GM12878 (cell line): Measurements from ENCODE around the gene PXT1. TPM values are rescaled to one million over a fixed set of nuclear protein-coding genes. Genes with fewer than 3 reads are reported as not detected.
"Not testable (repeated sequence)": the region's sequence is repeated elsewhere in the genome, so short reads cannot be mapped to it uniquely, and the experiment has no call there.

Experiments used
- ATAC-seq: fragments of 200-7000 bp; cut with Tn5 transposase; 3 replicates; pipeline ENCODE4 v1.9.1; 2020; ENCODE audit warnings: mild to moderate bottlenecking, moderate library complexity
- BruUV-seq: library from RNA; stranded (reverse); fragments of 400-500 nt; replicated peaks from 2 replicates; lab custom pipeline; 2021; lab: Mats Ljungman, UMichigan
- CTCF ChIA-PET: fragments of 300-600 bp; sonication (Branson Sonifier 250); formaldehyde crosslinking; extraction: SDS; loops from one replicate; lab custom pipeline; 2021; ENCODE audit warnings: inconsistent platforms; lab: Yijun Ruan, JAX
- POLR2A ChIA-PET: fragments of 350-600 bp; formaldehyde crosslinking; extraction: SDS; loops from one replicate; lab custom pipeline; 2021; ENCODE audit warnings: inconsistent platforms; lab: Charles Lee
- RAD21 ChIA-PET: fragments of 300-600 bp; sonication (Branson Sonifier 250); formaldehyde crosslinking; loops from one replicate; lab custom pipeline; 2023; ENCODE audit warnings: antibody characterized with exemption; ENCODE audit not compliant: unreplicated experiment; lab: Charles Lee
- SMC1A ChIA-PET: fragments of 300-600 bp; sonication (Branson Sonifier 250); formaldehyde crosslinking; loops from one replicate; lab custom pipeline; 2023; ENCODE audit not compliant: unreplicated experiment, uncharacterized antibody; lab: Charles Lee
- DNase-seq: peaks from one replicate; pipeline ENCODE4 v3.0.0-alpha.2; 2011; ENCODE audit warnings: low read depth, low spot score
- FAIRE-seq: peaks from 3 replicates; lab custom pipeline; 2011; peaks lifted over from hg19 to GRCh38; lab: Jason Lieb, UNC
- H2AFZ ChIP-seq: 2 replicates; pipeline ENCODE4 v1.6.0; 2011; ENCODE audit warnings: low read depth, low read length, control low read depth; ENCODE audit not compliant: control insufficient read depth
- H3K27ac ChIP-seq: 2 replicates; pipeline ENCODE4 v1.5.1; 2011; ENCODE audit warnings: control low read depth; ENCODE audit not compliant: control insufficient read depth, insufficient read depth
- H3K27me3 ChIP-seq, 2 experiments: replicated peaks in 1 of 2; 2 replicates each; pipeline versions ENCODE4 v1.6.0 to v1.6.1; 2011; ENCODE audit warnings: low read length in 1 of 2; ENCODE audit not compliant: control insufficient read depth in 2 of 2, insufficient read depth in 2 of 2
- H3K36me3 ChIP-seq, 2 experiments: 2 replicates each; pipeline ENCODE4 v1.5.1; 2011; ENCODE audit warnings: low read length in 1 of 2; ENCODE audit not compliant: control insufficient read depth in 2 of 2, insufficient read depth in 2 of 2
- H3K4me1 ChIP-seq: 2 replicates; pipeline ENCODE4 v1.6.1; 2011; ENCODE audit warnings: mild to moderate bottlenecking, low read length, moderate library complexity, mixed read lengths; ENCODE audit not compliant: control insufficient read depth, insufficient read depth
- H3K4me2 ChIP-seq: 2 replicates; pipeline ENCODE4 v1.6.0; 2011; ENCODE audit warnings: control low read depth; ENCODE audit not compliant: control insufficient read depth, insufficient read depth
- H3K4me3 ChIP-seq: fragments of 200-600 bp; sonication (generic); 2 replicates; pipeline ENCODE4 v1.5.1; 2016
- H3K79me2 ChIP-seq: 2 replicates; pipeline ENCODE4 v1.6.0; 2011; ENCODE audit warnings: low read length; ENCODE audit not compliant: control insufficient read depth, insufficient read depth
- H3K9ac ChIP-seq: 2 replicates; pipeline ENCODE4 v1.8.0; 2011; ENCODE audit warnings: low read length, control low read depth, mixed read lengths; ENCODE audit not compliant: control insufficient read depth, insufficient read depth
- H3K9me3 ChIP-seq: replicated peaks from 3 replicates; pipeline ENCODE4 v1.5.1; 2011; ENCODE audit warnings: mild to moderate bottlenecking, low read length; ENCODE audit not compliant: control insufficient read depth, insufficient read depth
- H4K20me1 ChIP-seq: 2 replicates; pipeline ENCODE4 v1.6.0; 2011; ENCODE audit not compliant: control insufficient read depth, insufficient read depth
- MEF2A ChIP-seq: IDR thresholded peaks from 2 replicates; pipeline ENCODE4 v1.6.1; 2011; ENCODE audit warnings: low read depth, mild to moderate bottlenecking, low read length, moderate library complexity; ENCODE audit not compliant: insufficient read depth
- MEF2B ChIP-seq: fragments of 450-650 bp; IDR thresholded peaks from 2 replicates; pipeline ENCODE4 v1.6.1; 2018; ENCODE audit warnings: mild to moderate bottlenecking, moderate library complexity; ENCODE audit not compliant: partially characterized antibody, poor library complexity, severe bottlenecking
- WGBS: methylation state at CpG from one replicate; pipeline ENCODE4 v1.1.6; 2016; ENCODE audit warnings: low lambda C conversion rate; ENCODE audit not compliant: insufficient replicate concordance, insufficient coverage; ENCODE audit errors: missing lambda C conversion rate; 5-methylcytosine and 5-hydroxymethylcytosine counted together
- in situ Hi-C: fragments of 300-500 bp; cut with MboI; formaldehyde crosslinking; loops from 9 replicates; pipeline ENCODE4 v1.14.3; 2018; ENCODE audit warnings: mixed read lengths
- intact Hi-C: fragments of 100-400 bp; cut with micrococcal nuclease; formaldehyde crosslinking; loops from one replicate; pipeline ENCODE4 v1.14.2; 2022; ENCODE audit not compliant: unreplicated experiment
- polyA plus RNA-seq, 11 experiments: library from polyadenylated mRNA; depleted of rRNA in 4 of 11; unstranded in 6 of 11; stranded (reverse) in 5 of 11; fragments of >200 nt; fragmentation: Nextera tagmentation in 4 of 11; fragmentation: Illumina TruSeq in 1 of 11; extraction: Ambion mirVana in 4 of 11; extraction: Trizol in 1 of 11; gene quantifications; 1 replicate in 1 of 11; 2 replicates in 10 of 11; pipeline versions ENCODE4 v1.2.1 to v1.2.3, GENCODE V29; 2011 to 2016; ENCODE audit warnings: inconsistent platforms in 2 of 11, missing spikeins in 2 of 11, low read depth in 1 of 11
- total RNA-seq, 4 experiments: library from RNA; depleted of rRNA in 3 of 4; stranded (reverse); fragments of >200 nt in 3 of 4; fragmentation: Illumina TruSeq in 1 of 4; extraction: Trizol in 1 of 4; gene quantifications; 2 replicates each; pipeline versions ENCODE4 v1.2.1 to v1.2.3, GENCODE V29; 2013 to 2021

PXT1 gene
- total and polyA plus RNA-seq, 10 of the 15 experiments (the other 5 are each of a cell fraction or from before 2014, with no cell fraction given): 0.27 to 2.9 (median 0.50) TPM

DNA sequence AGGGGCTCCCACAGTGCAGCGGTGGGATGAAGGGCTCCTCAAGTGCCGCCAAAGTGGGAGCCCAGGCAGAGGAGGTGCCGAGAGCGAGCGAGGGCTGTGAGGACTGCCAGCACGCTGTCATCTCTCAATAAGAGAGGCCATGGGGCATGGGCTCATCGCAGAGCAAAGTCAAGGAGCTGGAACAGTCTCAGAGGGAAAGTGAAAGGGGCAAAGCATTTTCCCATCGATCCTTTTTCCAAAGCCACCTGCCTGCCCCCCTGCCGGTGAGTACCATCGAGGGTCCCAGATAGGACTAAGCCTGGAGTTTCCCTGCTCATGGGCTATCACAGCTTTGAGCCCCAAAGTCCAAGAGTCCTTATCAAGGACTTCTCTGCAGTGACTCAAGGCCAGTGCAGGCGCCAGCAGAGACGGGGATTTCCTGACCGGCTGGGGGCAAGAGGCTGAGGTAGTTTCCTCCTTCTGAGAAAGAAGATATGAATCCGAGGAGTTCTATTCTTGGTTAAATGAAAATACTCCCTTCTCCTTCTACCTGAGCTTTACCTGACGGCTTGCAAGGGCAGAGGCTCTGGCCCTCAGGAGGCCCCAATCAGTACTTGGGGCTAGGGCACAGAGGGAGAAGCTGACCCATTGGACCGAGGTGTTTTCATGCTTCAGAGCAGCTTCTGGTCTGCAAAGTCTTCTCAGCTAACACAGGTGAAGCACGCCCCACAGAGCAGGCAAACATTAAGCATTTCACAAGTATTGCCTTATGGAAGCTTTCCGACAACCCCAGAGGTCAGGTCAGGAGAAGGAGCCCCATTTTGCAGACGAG, 77.8 kb downstream of the PXT1 start (continued):
- TF ChIP-seq MEF2B (peak; percentile 32), MEF2A (peak; percentile 71)

GRCh38 chr6:36364061-36364635, 78.5 kb downstream of the PXT1 start:
- H3K4me2 ChIP-seq, H4K20me1 ChIP-seq, H3K4me3 ChIP-seq, H3K9me3 ChIP-seq, H3K36me3 ChIP-seq, H2AFZ ChIP-seq, ATAC-seq, DNase-seq, intact Hi-C loops, BruUV-seq, in situ Hi-C loops, FAIRE-seq, H3K27me3 ChIP-seq, H3K79me2 ChIP-seq, H3K9ac ChIP-seq: not testable (repeated sequence)
- 94% methylated on average over 19 of the region's 34 CpGs for WGBS
- SMC1A ChIA-PET: interaction anchor here (0.6 to 19.6 kb wide), 5 partner anchors 16 to 123 kb away, joined by 3 to 386 read pairs (median 5); partner anchors contain the start of gene BNIP5
- CTCF ChIA-PET: interaction anchor here (0.7 to 17.3 kb wide), 6 partner anchors 22 to 401 kb away, joined by 3 to 483 read pairs (median 4); partner anchors contain the start of gene BNIP5
- H3K4me1 ChIP-seq: peaks cover 37% of the 10 kb centered on the region
- POLR2A ChIA-PET: interaction anchor here (0.9 to 1.7 kb wide), 5 partner anchors 8 to 62 kb away, joined by 3 to 8 read pairs (median 4); partner anchors contain the start of gene BNIP5
- RAD21 ChIA-PET: interaction anchor here (0.9 to 1.4 kb wide), 4 partner anchors 8 to 58 kb away, joined by 3 to 9 read pairs (median 6); no protein-coding TSS in a partner anchor
- H3K27ac ChIP-seq: peak overlapping the region; percentile 81

GRCh38 chr6:36363371-36363752, 79.3 kb downstream of the PXT1 start:
- SMC1A ChIA-PET: interaction anchor here (1.2 to 19.6 kb wide), 4 partner anchors 15 to 334 kb away, joined by 3 to 386 read pairs (median 98); partner anchors contain the start of gene BNIP5
- in situ Hi-C loops, FAIRE-seq, H4K20me1 ChIP-seq, BruUV-seq, H3K4me2 ChIP-seq, H3K4me3 ChIP-seq, intact Hi-C loops, ATAC-seq, H2AFZ ChIP-seq, H3K27ac ChIP-seq, H3K79me2 ChIP-seq, H3K9ac ChIP-seq, H3K36me3 ChIP-seq, H3K9me3 ChIP-seq, H3K27me3 ChIP-seq, DNase-seq: not testable (repeated sequence)
- H3K4me1 ChIP-seq: peaks cover 44% of the 10 kb centered on the region
- CTCF ChIA-PET: interaction anchor here (0.7 to 17.3 kb wide), 4 partner anchors 21 to 60 kb away, joined by 4 to 483 read pairs (median 158); partner anchors contain the start of gene BNIP5
- WGBS: 82% methylated on average over 10 of the region's 13 CpGs
- POLR2A ChIA-PET: interaction anchor here (0.6 kb wide), 3 partner anchors 58 to 378 kb away, joined by 3 to 6 read pairs (median 5); no protein-coding TSS in a partner anchor
- RAD21 ChIA-PET: interaction anchor here (0.6 to 9.8 kb wide), 5 partner anchors 17 to 217 kb away, joined by 3 to 122 read pairs (median 4); no protein-coding TSS in a partner anchor
